HG02884 (cell line): ENCODE data around the gene FAN1.
"Not testable (repeated sequence)": the region's sequence is repeated elsewhere in the genome, so short reads cannot be mapped to it uniquely, and the experiment has no call there.

Experiments
- ATAC-seq: cut with Tn5 transposase; IDR thresholded peaks from one replicate; pipeline ENCODE4 v1.9.1; 2021; ENCODE audit warnings: mild to moderate bottlenecking, moderate library complexity; ENCODE audit not compliant: unreplicated experiment

The FAN1 gene

GRCh38 chr15:30903497-30904187 is at the start of gene FAN1:
FAN1 (plus strand) TSS chr15:30903915; CDS start chr15:30904664, 749 bp downstream.
- ATAC-seq: peak; percentile 77

- ATAC-seq: no peak
Observed at GRCh38 chr15:30859091-30859874, 44.4 kb upstream of the FAN1 start.

GRCh38 chr15:30865257-30865656 is 38.5 kb upstream of the FAN1 start:
- no peak for ATAC-seq

GRCh38 chr15:30870681-30871080 is 33.0 kb upstream of the FAN1 start:
- ATAC-seq: no peak

- no peak for ATAC-seq
Observed at GRCh38 chr15:30872341-30872748, 31.4 kb upstream of the FAN1 start.

GRCh38 chr15:30877070-30877469 is 26.6 kb upstream of the FAN1 start:
- no peak for ATAC-seq

- ATAC-seq: no peak
Observed at GRCh38 chr15:30878515-30878914, 25.2 kb upstream of the FAN1 start.

- no peak for ATAC-seq
Observed at GRCh38 chr15:30882849-30883433, 20.8 kb upstream of the FAN1 start.

- ATAC-seq: not testable (repeated sequence)
Observed at GRCh38 chr15:30883666-30884065, 20.0 kb upstream of the FAN1 start.

GRCh38 chr15:30885814-30886213 is 17.9 kb upstream of the FAN1 start:
- no peak for ATAC-seq

GRCh38 chr15:30889196-30889595 is 14.5 kb upstream of the FAN1 start:
- no peak for ATAC-seq

- ATAC-seq: no peak
Observed at GRCh38 chr15:30895461-30896210, 8.1 kb upstream of the FAN1 start.

GRCh38 chr15:30896211-30896606 is 7.5 kb upstream of the FAN1 start:
- ATAC-seq: no peak

GRCh38 chr15:30901889-30902288 is 1.8 kb upstream of the FAN1 start:
- no peak for ATAC-seq

- no peak for ATAC-seq
Observed at GRCh38 chr15:30904812-30905211, 1.1 kb downstream of the FAN1 start.

GRCh38 chr15:30905821-30906220 is 2.1 kb downstream of the FAN1 start:
- no peak for ATAC-seq

GRCh38 chr15:30906366-30906765 is 2.7 kb downstream of the FAN1 start:
- ATAC-seq: no peak

- ATAC-seq: no peak
Observed at GRCh38 chr15:30913761-30914160, 10.0 kb downstream of the FAN1 start.

- no peak for ATAC-seq
Observed at GRCh38 chr15:30917013-30917412, 13.3 kb downstream of the FAN1 start.

- ATAC-seq: no peak
Observed at GRCh38 chr15:30917675-30918074, 14.0 kb downstream of the FAN1 start.

- ATAC-seq: no peak
Observed at GRCh38 chr15:30918366-30918765, 14.7 kb downstream of the FAN1 start.
